Neural cell (in vitro differentiated cells): ENCODE results near the gene KRTAP4-7. TPM values are rescaled to one million over a fixed set of nuclear protein-coding genes. Genes with fewer than 3 reads are reported as not detected.

ENCODE experiments used
- H2AFZ ChIP-seq: fragments of 200-600, 300-800 bp; sonication (generic), shearing (Covaris generic); 2 replicates; pipeline ENCODE4 v1.6.0; 2014; ENCODE audit warnings: low read depth, mild to moderate bottlenecking, antibody characterized with exemption, low read length, moderate library complexity
- H3F3A ChIP-seq: fragments of 200-600 bp; shearing (Covaris generic); 2 replicates; pipeline ENCODE4 v1.6.1; 2016; ENCODE audit warnings: mild to moderate bottlenecking, moderate library complexity, mixed read lengths, antibody characterized with exemption, low read length; ENCODE audit not compliant: insufficient read depth, poor library complexity, severe bottlenecking
- H3K27ac ChIP-seq: fragments of 200-600, 300-800 bp; sonication (generic), shearing (Covaris generic); 2 replicates; pipeline ENCODE4 v1.5.1; 2014; ENCODE audit warnings: mild to moderate bottlenecking, low read length, moderate library complexity
- H3K27me3 ChIP-seq: fragments of 300-800, 200-600 bp; sonication (generic), shearing (Covaris generic); 2 replicates; pipeline ENCODE4 v1.6.0; 2014; ENCODE audit warnings: mild to moderate bottlenecking, low read depth, low read length, moderate library complexity; ENCODE audit not compliant: insufficient read depth
- H3K36me3 ChIP-seq: fragments of 300-800, 200-600 bp; sonication (generic), shearing (Covaris generic); 2 replicates; pipeline ENCODE4 v1.5.1; 2014; ENCODE audit warnings: mild to moderate bottlenecking, antibody characterized with exemption, low read length, moderate library complexity; ENCODE audit not compliant: insufficient read depth
- H3K4me2 ChIP-seq: fragments of 300-800, 200-600 bp; sonication (generic), shearing (Covaris generic); 2 replicates; pipeline ENCODE4 v1.6.0; 2014; ENCODE audit warnings: mild to moderate bottlenecking, low read length
- H3K4me3 ChIP-seq: fragments of 300-800, 200-600 bp; sonication (generic), shearing (Covaris generic); 2 replicates; pipeline ENCODE4 v1.5.1; 2014; ENCODE audit warnings: mild to moderate bottlenecking, low read length, moderate library complexity
- H3K79me2 ChIP-seq: fragments of 200-600 bp; shearing (Covaris generic); replicated peaks from 2 replicates; pipeline ENCODE4 v1.6.0; 2014; ENCODE audit warnings: mild to moderate bottlenecking, low read length, moderate library complexity; ENCODE audit not compliant: insufficient read depth
- H3K9ac ChIP-seq: fragments of 300-800, 200-600 bp; sonication (generic), shearing (Covaris generic); 2 replicates; pipeline ENCODE4 v1.6.1; 2016; ENCODE audit warnings: mild to moderate bottlenecking, low read length, mixed read lengths
- H3K9me2 ChIP-seq: fragments of 200-600 bp; shearing (Covaris generic); 2 replicates; pipeline ENCODE4 v1.6.1; 2016; ENCODE audit warnings: mild to moderate bottlenecking, low read length, mixed read lengths; ENCODE audit not compliant: insufficient read depth
- H3K9me3 ChIP-seq: fragments of 200-600, 300-800 bp; sonication (generic), shearing (Covaris generic); 2 replicates; pipeline ENCODE4 v1.6.1; 2016; ENCODE audit warnings: mild to moderate bottlenecking, mixed run types, low read length, moderate library complexity, mixed read lengths
- H4K20me1 ChIP-seq: fragments of 200-600 bp; shearing (Covaris generic); 2 replicates; pipeline ENCODE4 v1.6.1; 2016; ENCODE audit warnings: mild to moderate bottlenecking, mixed run types; ENCODE audit not compliant: insufficient read depth
- CTCF ChIP-seq: fragments of 450-650 bp; IDR thresholded peaks from 2 replicates; pipeline ENCODE4 v1.5.1; 2014; ENCODE audit warnings: antibody characterized with exemption, mild to moderate bottlenecking, moderate library complexity; ENCODE audit not compliant: poor library complexity, severe bottlenecking
- EP300 ChIP-seq: fragments of 450-650 bp; conservative IDR thresholded peaks from 2 replicates; pipeline ENCODE4 v1.6.1; 2014; ENCODE audit warnings: antibody characterized with exemption, mild to moderate bottlenecking, moderate library complexity; ENCODE audit not compliant: poor library complexity, severe bottlenecking
- EZH2 ChIP-seq: fragments of 200-600, 300-800 bp; shearing (Covaris generic), sonication (generic); IDR thresholded peaks from 2 replicates; pipeline ENCODE4 v1.6.1; 2014; ENCODE audit warnings: antibody characterized with exemption, low read length, borderline replicate concordance, mild to moderate bottlenecking; ENCODE audit not compliant: insufficient read depth, poor library complexity, severe bottlenecking
- MXI1 ChIP-seq: fragments of 450-650 bp; conservative IDR thresholded peaks from 2 replicates; pipeline ENCODE4 v1.6.1; 2014; ENCODE audit warnings: antibody characterized with exemption, mild to moderate bottlenecking; ENCODE audit not compliant: poor library complexity, severe bottlenecking
- POLR2AphosphoS5 ChIP-seq: IDR thresholded peaks from 2 replicates; pipeline ENCODE4 v1.6.1; 2012
- RAD21 ChIP-seq: fragments of 450-650 bp; conservative IDR thresholded peaks from 2 replicates; pipeline ENCODE4 v1.6.1; 2014; ENCODE audit warnings: antibody characterized with exemption, mild to moderate bottlenecking, moderate library complexity
- REST ChIP-seq: IDR thresholded peaks from 2 replicates; pipeline ENCODE4 v1.6.1; 2012; ENCODE audit warnings: borderline replicate concordance
- SMC3 ChIP-seq: fragments of 450-650 bp; conservative IDR thresholded peaks from 2 replicates; pipeline ENCODE4 v1.6.1; 2014; ENCODE audit warnings: antibody characterized with exemption, mild to moderate bottlenecking, moderate library complexity; ENCODE audit not compliant: poor library complexity
- TAF1 ChIP-seq: IDR thresholded peaks from 2 replicates; pipeline ENCODE4 v1.6.1; 2012; ENCODE audit warnings: low read depth
- polyA plus RNA-seq: library from polyadenylated mRNA; depleted of rRNA; stranded (reverse); fragments of >200 nt; gene quantifications from 2 replicates; pipeline ENCODE4 v1.2.3, GENCODE V29; 2014

Gene KRTAP4-7
- polyA plus RNA-seq, 1 donor from 2014 or later = not detected

GRCh38 chr17:41125064-41125463 is 41.1 kb downstream of the KRTAP4-7 start:
- Histone ChIP-seq H3K4me3 (no peak overlapping the region), H3K9me3 (no peaks in the 10 kb centered on the region), H3K27me3 (no peaks in the 10 kb centered on the region), H3K27ac (no peak overlapping the region), H3K36me3 (no peaks in the 10 kb centered on the region), H3K9me2 (no peaks in the 10 kb centered on the region), H2AFZ (no peak overlapping the region), H3K79me2 (no peaks in the 10 kb centered on the region), H3F3A (no peaks in the 10 kb centered on the region), H3K9ac (no peak overlapping the region), H4K20me1 (no peaks in the 10 kb centered on the region), H3K4me2 (no peak overlapping the region)
- TF ChIP-seq EP300 = no peak

- Histone ChIP-seq H3K9me3 (no peaks in the 10 kb centered on the region), H3K36me3 (no peaks in the 10 kb centered on the region), H3K27ac (no peak overlapping the region), H4K20me1 (no peaks in the 10 kb centered on the region), H3K9me2 (no peaks in the 10 kb centered on the region), H3K27me3 (no peaks in the 10 kb centered on the region), H3F3A (no peaks in the 10 kb centered on the region), H3K9ac (no peak overlapping the region), H3K4me2 (no peak overlapping the region), H2AFZ (no peak overlapping the region), H3K4me3 (no peak overlapping the region), H3K79me2 (no peaks in the 10 kb centered on the region)
- no peak for TF ChIP-seq MXI1
- TF ChIP-seq EZH2 = no peak
- TF ChIP-seq CTCF = no peak
- no peak for TF ChIP-seq POLR2AphosphoS5
- no peak for TF ChIP-seq RAD21
- no peak for TF ChIP-seq EP300
- no peak for TF ChIP-seq REST
- TF ChIP-seq SMC3 = no peak
- no peak for TF ChIP-seq TAF1
Measured at GRCh38 chr17:41126412-41126811, 42.5 kb downstream of the KRTAP4-7 start.

GRCh38 chr17:41127371-41127770 is 43.4 kb downstream of the KRTAP4-7 start:
- no peak for TF ChIP-seq EZH2
- no peak for TF ChIP-seq SMC3
- no peak for TF ChIP-seq MXI1
- TF ChIP-seq TAF1 = no peak
- TF ChIP-seq REST = no peak
- no peak for TF ChIP-seq RAD21
- TF ChIP-seq CTCF = no peak
- TF ChIP-seq POLR2AphosphoS5 = no peak
- TF ChIP-seq EP300 = no peak
- Histone ChIP-seq H3K27ac (no peak overlapping the region), H3K27me3 (no peaks in the 10 kb centered on the region), H3K4me2 (no peak overlapping the region), H3K79me2 (no peaks in the 10 kb centered on the region), H3K36me3 (no peaks in the 10 kb centered on the region), H3K9ac (no peak overlapping the region), H3F3A (no peaks in the 10 kb centered on the region), H3K4me3 (no peak overlapping the region), H4K20me1 (no peaks in the 10 kb centered on the region), H2AFZ (no peak overlapping the region), H3K9me2 (no peaks in the 10 kb centered on the region), H3K9me3 (no peaks in the 10 kb centered on the region)
